ENCODE results near the gene NUP107.

Gene NUP107

DNA sequence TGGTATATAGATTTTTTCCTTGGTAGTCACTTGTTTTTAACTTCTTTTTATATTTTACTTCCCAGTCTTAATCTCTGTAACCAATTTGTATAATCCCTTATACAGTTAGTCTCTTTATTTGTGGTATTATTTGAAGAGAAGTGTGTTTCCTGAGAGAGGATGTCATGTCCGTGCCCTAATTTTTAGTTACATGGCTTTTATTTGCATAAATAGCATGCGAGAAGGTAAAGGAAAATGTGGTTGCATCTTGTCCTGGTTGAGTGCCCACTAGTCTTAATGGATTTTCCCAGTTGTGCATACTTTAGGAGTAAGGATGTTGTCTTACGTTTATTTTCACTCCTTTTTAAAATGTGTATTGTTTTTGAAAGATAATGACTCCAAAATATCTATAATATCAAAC is 48.6 kb upstream of the NUP107 start:
- no peak for TF ChIP-seq OSR1 (CRISPR knock-in tag; IDR thresholded peaks at IDR 0.05)
- no peak for TF ChIP-seq TOX (CRISPR knock-in tag; IDR thresholded peaks at IDR 0.05; ENCODE audit: borderline replicate concordance)
- no peak for TF ChIP-seq ZFP30 (CRISPR knock-in tag; IDR thresholded peaks at IDR 0.05)
- TF ChIP-seq CSDC2 (CRISPR knock-in tag; IDR thresholded peaks at IDR 0.05), result no peak
- no peak for TF ChIP-seq CSRNP3 (CRISPR knock-in tag; IDR thresholded peaks at IDR 0.05)
- no peak for TF ChIP-seq SNAI2 (CRISPR knock-in tag; IDR thresholded peaks at IDR 0.05)
- TF ChIP-seq, protein P1, sequence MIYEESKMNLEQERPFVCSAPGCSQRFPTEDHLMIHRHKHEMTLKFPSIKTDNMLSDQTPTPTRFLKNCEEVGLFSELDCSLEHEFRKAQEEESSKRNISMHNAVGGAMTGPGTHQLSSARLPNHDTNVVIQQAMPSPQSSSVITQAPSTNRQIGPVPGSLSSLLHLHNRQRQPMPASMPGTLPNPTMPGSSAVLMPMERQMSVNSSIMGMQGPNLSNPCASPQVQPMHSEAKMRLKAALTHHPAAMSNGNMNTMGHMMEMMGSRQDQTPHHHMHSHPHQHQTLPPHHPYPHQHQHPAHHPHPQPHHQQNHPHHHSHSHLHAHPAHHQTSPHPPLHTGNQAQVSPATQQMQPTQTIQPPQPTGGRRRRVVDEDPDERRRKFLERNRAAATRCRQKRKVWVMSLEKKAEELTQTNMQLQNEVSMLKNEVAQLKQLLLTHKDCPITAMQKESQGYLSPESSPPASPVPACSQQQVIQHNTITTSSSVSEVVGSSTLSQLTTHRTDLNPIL (CRISPR knock-in tag; IDR thresholded peaks at IDR 0.05; ENCODE audit: low read depth), result no peak
- no peak for ATAC-seq

DNA sequence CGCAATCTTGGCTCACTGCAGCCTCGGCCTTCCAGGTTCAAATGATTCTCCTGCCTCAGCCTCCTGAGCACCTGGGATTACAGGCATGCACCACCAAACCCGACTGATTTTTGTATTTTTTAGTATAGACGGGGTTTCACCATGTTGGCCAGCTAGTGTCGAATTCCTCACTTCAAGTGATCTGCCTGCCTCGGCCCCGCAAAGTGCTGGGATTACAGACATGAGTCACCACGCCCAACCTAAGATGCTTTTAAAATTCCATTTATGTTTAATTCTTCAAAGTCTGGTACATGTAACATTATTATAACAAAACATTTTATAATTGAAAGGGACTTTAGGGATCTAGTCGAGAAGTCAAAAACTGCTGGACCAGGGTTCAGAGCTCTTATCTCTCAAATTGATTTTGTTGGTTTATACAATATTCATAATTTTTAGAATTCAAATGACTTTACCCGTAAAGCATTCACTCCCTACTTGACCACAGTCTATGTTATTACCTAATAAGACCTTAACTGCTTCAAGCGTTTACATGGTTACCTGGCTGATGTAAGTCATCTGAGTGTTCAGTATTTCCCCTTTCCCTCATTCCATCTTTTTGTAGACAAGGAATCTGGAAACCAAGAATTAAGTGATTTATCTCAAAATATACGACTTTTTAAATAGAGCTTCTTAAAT is 47.9 kb upstream of the NUP107 start:
- ATAC-seq, result peak; percentile 52
- peak; percentile 89 for TF ChIP-seq ISL1 (CRISPR knock-in tag; IDR thresholded peaks at IDR 0.05)
- TF ChIP-seq ZNF565 (CRISPR knock-in tag; conservative IDR thresholded peaks at IDR 0.05; ENCODE audit: low read depth), result no peak

DNA sequence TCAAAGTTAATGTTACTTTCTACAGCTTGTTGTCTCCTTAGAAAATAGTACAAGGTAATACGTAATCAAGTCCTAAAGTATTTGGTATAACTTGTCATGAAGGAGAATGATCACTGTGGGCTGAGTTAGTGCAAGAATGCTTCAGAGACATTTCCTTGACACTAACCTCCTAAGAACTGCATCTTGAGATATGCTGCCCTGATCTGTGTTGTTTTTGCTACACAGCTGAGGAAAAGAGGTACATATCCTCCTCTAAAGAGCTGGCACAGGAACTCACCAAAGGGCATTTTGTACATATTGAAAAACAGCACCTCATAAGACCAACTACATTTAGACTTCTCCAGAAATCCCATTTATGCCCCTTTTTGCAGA is 47.4 kb upstream of the NUP107 start:
- no peak for TF ChIP-seq TCF4 (CRISPR knock-in tag; IDR thresholded peaks at IDR 0.05; ENCODE audit: borderline replicate concordance)
- no peak for TF ChIP-seq CSRNP3 (CRISPR knock-in tag; IDR thresholded peaks at IDR 0.05)
- no peak for TF ChIP-seq CSDC2 (CRISPR knock-in tag; IDR thresholded peaks at IDR 0.05)
- no peak for TF ChIP-seq ZFP30 (CRISPR knock-in tag; IDR thresholded peaks at IDR 0.05)
- TF ChIP-seq OSR1 (CRISPR knock-in tag; IDR thresholded peaks at IDR 0.05), result no peak
- ATAC-seq, result no peak

GRCh38 chr12:68641138-68641537 is 45.6 kb upstream of the NUP107 start:
- no peak for ATAC-seq
- TF ChIP-seq OSR1 (CRISPR knock-in tag; IDR thresholded peaks at IDR 0.05), result no peak
- TF ChIP-seq ZNF565 (CRISPR knock-in tag; conservative IDR thresholded peaks at IDR 0.05; ENCODE audit: low read depth), result no peak
- TF ChIP-seq ZNF70 (CRISPR knock-in tag; IDR thresholded peaks at IDR 0.05), result no peak
- no peak for TF ChIP-seq ZNF8 (CRISPR knock-in tag; IDR thresholded peaks at IDR 0.05)
- no peak for TF ChIP-seq BACH2 (CRISPR knock-in tag; IDR thresholded peaks at IDR 0.05; ENCODE audit: borderline replicate concordance)

- ATAC-seq, result no peak
- no peak for TF ChIP-seq RARB (CRISPR knock-in tag; IDR thresholded peaks at IDR 0.05)
Measured at GRCh38 chr12:68646484-68646883, 40.3 kb upstream of the NUP107 start.

- no peak for ATAC-seq
Measured at GRCh38 chr12:68647507-68647906, 39.3 kb upstream of the NUP107 start.

More at GRCh38 chr12:68647507-68647906, 39.3 kb upstream of the NUP107 start:
- TF ChIP-seq ZNF8 (CRISPR knock-in tag; IDR thresholded peaks at IDR 0.05) (no peak), GLIS3 (CRISPR knock-in tag; IDR thresholded peaks at IDR 0.05) (no peak), ESRRG (CRISPR knock-in tag; IDR thresholded peaks at IDR 0.05) (no peak), TSHZ2 (CRISPR knock-in tag; IDR thresholded peaks at IDR 0.05) (no peak), TOX (CRISPR knock-in tag; IDR thresholded peaks at IDR 0.05; ENCODE audit: borderline replicate concordance) (no peak), TCF4 (CRISPR knock-in tag; IDR thresholded peaks at IDR 0.05; ENCODE audit: borderline replicate concordance) (no peak), ISL1 (CRISPR knock-in tag; IDR thresholded peaks at IDR 0.05) (no peak), ZFP3 (CRISPR knock-in tag; IDR thresholded peaks at IDR 0.05) (no peak), RARB (CRISPR knock-in tag; IDR thresholded peaks at IDR 0.05) (no peak), SNAI2 (CRISPR knock-in tag; IDR thresholded peaks at IDR 0.05) (no peak)
- TF ChIP-seq, protein P2, sequence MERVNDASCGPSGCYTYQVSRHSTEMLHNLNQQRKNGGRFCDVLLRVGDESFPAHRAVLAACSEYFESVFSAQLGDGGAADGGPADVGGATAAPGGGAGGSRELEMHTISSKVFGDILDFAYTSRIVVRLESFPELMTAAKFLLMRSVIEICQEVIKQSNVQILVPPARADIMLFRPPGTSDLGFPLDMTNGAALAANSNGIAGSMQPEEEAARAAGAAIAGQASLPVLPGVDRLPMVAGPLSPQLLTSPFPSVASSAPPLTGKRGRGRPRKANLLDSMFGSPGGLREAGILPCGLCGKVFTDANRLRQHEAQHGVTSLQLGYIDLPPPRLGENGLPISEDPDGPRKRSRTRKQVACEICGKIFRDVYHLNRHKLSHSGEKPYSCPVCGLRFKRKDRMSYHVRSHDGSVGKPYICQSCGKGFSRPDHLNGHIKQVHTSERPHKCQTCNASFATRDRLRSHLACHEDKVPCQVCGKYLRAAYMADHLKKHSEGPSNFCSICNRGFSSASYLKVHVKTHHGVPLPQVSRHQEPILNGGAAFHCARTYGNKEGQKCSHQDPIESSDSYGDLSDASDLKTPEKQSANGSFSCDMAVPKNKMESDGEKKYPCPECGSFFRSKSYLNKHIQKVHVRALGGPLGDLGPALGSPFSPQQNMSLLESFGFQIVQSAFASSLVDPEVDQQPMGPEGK (CRISPR knock-in tag; IDR thresholded peaks at IDR 0.05; ENCODE audit: borderline replicate concordance), result no peak
